HG03280 (cell line): ENCODE measurements around the gene STRBP.

ENCODE experiments used
- ATAC-seq: cut with Tn5 transposase; IDR thresholded peaks from one replicate; pipeline ENCODE4 v1.9.1; 2021; ENCODE audit warnings: mild to moderate bottlenecking, moderate library complexity; ENCODE audit not compliant: unreplicated experiment

STRBP gene

GRCh38 chr9:123135430-123135829 is 133.0 kb downstream of the STRBP start:
- no peak for ATAC-seq

DNA sequence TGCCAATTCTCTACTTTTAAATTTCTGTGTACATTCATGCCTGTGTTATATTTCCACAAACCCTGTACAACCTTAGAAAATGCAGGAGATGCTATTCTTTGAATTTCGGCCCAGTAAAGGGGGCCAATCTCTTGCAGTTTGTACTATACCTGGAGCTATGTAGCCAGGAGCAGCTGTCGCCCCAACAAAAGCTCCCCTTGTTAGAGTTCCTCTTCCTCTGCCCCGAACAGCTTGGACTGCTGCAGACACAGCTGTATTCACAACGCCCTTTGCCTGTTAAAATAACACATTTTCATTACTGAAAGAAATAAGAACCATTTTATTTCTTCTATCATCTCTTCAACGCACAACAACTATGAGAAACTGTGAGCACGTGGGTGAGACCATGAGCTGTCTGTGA is 135.7 kb downstream of the STRBP start:
- ATAC-seq: no peak

- ATAC-seq: no peak
Measured at GRCh38 chr9:123131993-123132392, 136.4 kb downstream of the STRBP start.

DNA sequence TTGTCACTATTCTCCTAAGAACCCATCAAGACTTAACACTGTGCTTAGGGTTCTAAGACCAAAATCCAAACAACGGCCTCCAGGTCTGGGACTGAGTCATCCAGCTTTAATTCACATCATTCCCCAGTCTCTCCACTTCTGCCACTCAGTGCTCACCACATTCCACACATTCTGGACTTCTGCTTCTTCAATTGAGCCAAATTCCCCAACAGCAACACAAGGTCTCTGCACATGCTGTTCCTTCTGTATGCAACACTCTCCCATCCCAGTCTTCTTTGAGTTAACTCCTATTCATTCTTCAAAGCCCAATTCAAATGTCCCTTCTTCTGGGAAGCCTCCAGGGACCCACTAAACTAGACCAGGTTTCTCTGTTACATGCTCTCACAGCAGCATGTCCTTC is 137.1 kb downstream of the STRBP start:
- ATAC-seq: no peak

DNA sequence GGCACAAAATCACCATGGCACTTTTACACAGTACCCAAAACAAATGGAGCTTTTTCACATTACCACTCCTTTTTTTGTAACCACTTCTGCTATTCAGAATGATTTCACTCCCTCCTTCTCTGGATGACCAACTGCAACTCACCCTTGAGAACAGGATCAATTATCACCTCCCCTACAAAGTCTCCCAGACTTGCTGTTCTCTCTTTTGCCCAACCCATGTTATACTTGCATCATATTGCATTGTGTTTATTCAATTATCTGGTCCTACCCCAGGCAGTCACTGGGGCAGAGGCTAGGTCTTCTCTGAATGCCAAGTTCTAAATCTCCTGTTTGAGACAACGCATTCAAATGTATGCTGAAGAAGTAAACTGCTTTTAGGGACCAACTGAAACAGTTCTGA is 139.0 kb downstream of the STRBP start:
- ATAC-seq: no peak

- ATAC-seq: no peak
Measured at GRCh38 chr9:123128591-123128990, 139.8 kb downstream of the STRBP start.

- ATAC-seq: no peak
Measured at GRCh38 chr9:123127512-123128075, 140.8 kb downstream of the STRBP start.

DNA sequence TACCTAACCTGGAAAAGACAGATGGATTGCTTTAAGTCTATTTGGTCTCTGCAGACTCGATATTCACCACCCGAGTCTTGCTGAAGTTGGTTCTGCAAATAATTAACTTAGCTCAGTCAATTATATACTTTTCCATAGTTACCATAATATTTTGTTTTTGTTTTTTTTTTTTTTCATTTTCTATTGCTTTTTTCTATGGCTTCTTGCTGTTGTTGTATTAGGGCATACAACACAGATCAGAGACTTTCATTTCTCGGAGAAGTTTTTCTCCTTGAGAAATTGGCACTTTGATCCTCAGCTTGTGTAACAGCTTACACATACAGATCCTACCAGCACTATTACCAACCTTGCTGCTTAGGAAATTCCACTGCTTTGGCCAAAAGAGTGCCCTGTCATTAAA is 146.9 kb downstream of the STRBP start:
- ATAC-seq: no peak

GRCh38 chr9:123120953-123121352 is 147.4 kb downstream of the STRBP start:
- ATAC-seq: no peak

GRCh38 chr9:123120131-123120530 is 148.3 kb downstream of the STRBP start:
- ATAC-seq: no peak

- no peak for ATAC-seq
Measured at GRCh38 chr9:123119566-123119965, 148.8 kb downstream of the STRBP start.

GRCh38 chr9:123116036-123116435 is 152.3 kb downstream of the STRBP start:
- ATAC-seq: no peak

DNA sequence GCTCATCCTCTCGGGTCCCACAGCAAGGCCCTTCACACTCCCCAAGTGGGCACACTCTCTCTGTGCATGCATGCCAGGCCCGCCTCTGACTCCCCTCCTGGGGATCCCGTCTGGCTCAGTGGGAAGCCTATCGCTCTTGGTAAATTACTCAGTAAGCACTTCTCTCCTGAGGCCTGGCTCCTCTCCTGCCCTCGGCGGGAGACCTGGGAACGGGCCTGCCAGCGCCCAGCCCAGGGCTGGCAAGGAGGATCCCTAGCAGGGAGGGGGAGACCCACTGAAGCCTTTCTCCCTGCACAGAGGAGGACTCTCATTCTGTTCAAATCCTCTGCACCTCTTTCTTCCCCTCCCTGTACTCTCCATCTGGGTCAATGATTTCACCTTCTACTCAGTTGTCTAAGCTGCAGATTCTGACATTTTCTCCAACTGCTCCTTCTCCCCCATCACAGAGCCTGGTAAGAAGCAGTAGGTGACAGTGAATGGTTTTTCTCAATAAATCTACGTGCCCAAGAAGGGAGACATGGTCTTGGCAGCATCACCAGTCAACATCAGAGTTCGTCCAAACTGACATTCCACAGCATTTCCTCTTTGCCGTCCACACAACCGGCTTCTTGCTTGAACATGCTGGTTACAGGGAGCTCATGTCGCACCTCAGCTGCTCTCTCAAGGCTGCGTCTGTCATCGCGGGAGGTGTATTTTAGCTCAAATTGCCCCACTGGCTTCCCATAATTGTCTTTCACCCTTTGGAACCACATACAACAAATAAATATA is 153.1 kb downstream of the STRBP start:
- ATAC-seq: no peak

- ATAC-seq: no peak
Measured at GRCh38 chr9:123113185-123113584, 155.2 kb downstream of the STRBP start.

- ATAC-seq: no peak
Measured at GRCh38 chr9:123112015-123112975, 156.1 kb downstream of the STRBP start.

GRCh38 chr9:123111427-123112014 is 156.9 kb downstream of the STRBP start:
- ATAC-seq: no peak

DNA sequence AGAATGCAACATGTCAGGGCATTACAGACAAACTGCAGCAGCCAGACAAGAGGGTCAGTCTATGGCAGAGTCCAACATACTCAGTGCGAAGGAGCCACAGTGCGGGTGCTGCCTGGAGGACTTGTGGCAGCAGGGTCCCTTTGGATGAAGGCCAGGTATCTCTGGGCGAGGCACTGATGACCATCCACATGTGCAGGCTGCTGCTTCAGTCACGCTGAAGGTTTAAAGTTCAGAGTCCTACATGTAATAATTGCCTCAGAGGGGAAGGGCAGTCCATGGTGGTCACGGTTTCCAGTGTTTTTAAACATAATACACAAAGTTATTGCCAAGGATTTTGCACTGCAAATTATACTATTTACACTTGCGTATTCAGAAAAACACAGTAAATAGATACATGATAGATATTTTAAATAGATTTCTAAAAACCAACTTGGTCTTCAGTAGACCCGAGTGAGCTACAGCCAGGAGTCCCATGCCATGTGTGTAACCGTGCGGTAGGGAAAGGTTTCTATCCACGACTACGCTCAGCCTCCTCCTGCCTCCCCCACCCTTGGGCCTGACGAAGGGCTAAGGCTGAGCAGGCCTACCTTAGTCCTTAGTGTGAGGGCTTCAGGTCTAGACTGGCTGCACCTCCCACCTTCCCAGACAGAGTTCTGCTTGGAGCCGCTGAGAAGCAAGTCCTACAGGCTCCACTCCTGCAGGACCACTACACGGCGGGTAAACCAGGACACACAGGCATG is 158.7 kb downstream of the STRBP start:
- no peak for ATAC-seq

GRCh38 chr9:123108976-123109375 is 159.4 kb downstream of the STRBP start:
- ATAC-seq: no peak

DNA sequence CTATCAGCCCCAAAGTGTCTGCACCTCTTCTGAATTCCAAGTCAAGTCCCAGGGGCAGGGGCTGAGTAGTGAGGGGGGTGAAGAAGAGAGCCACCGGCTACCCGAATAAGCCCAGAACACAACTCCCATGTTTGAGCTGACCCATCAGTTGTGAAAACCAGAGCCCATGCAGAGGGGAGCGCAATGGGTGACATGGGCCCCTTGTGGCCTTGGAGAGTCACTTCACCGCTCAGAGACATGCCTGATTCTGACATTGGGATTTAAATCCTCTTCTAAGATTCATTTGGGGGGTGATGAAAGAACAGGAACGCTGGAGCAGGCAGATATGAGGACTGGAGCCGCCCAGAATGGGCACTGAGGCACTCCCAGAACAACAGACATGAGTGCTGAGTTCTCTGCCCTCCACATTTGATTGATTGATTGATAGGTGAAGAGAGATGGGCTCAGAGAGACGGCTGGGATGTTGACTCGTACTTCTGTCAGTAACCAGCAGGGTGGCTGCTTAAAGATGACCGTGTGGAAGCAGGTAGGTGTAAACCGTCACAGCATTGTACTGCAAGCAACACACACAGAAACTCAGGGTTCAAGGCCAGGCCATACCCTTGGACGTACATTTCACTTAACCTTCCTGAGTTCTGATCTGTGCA is 160.6 kb downstream of the STRBP start:
- ATAC-seq: no peak

GRCh38 chr9:123105490-123105889 is 162.9 kb downstream of the STRBP start:
- no peak for ATAC-seq
